MCF 10A (cell line): Measurements from ENCODE around the gene NDUFB11. TPM values are rescaled to one million over a fixed set of nuclear protein-coding genes. Genes with fewer than 3 reads are reported as not detected.

Source experiments
- BruUV-seq: library from RNA; stranded (reverse); fragments of 400-500 nt; replicated peaks from 2 replicates; lab custom pipeline; 2021; lab: Mats Ljungman, UMichigan
- CTCF ChIA-PET: fragments of 300-600 bp; sonication (Branson Sonifier 250); formaldehyde crosslinking; extraction: SDS; loops from one replicate; lab custom pipeline; 2021; ENCODE audit warnings: antibody characterized with exemption, inconsistent platforms; lab: Yijun Ruan, JAX
- POLR2A ChIA-PET: fragments of 300-600, 350-650 bp; sonication (Branson Sonifier 250); formaldehyde crosslinking; extraction: SDS; loops from one replicate; lab custom pipeline; 2020; ENCODE audit warnings: antibody characterized with exemption, inconsistent platforms; lab: Yijun Ruan, JAX
- DNase-seq: peaks from one replicate; pipeline ENCODE4 v3.0.0-alpha.2; 2018; ENCODE audit not compliant: unreplicated experiment
- H3K27ac Mint-ChIP-seq: one replicate; pipeline ENCODE4 v1.8.0; 2022; ENCODE audit warnings: mild to moderate bottlenecking, low read depth, mixed read lengths; ENCODE audit not compliant: unreplicated experiment
- H3K27me3 Mint-ChIP-seq: one replicate; pipeline ENCODE4 v1.8.0; 2022; ENCODE audit warnings: mixed read lengths; ENCODE audit not compliant: insufficient read depth, unreplicated experiment
- H3K36me3 Mint-ChIP-seq: one replicate; pipeline ENCODE4 v1.8.0; 2022; ENCODE audit warnings: mild to moderate bottlenecking, moderate library complexity, mixed read lengths; ENCODE audit not compliant: insufficient read depth, unreplicated experiment
- H3K4me1 Mint-ChIP-seq: one replicate; pipeline ENCODE4 v1.8.0; 2022; ENCODE audit warnings: mixed read lengths; ENCODE audit not compliant: insufficient read depth, unreplicated experiment
- H3K4me3 Mint-ChIP-seq: one replicate; pipeline ENCODE4 v1.8.0; 2022; ENCODE audit warnings: mild to moderate bottlenecking, moderate library complexity, mixed read lengths; ENCODE audit not compliant: unreplicated experiment
- H3K9me3 Mint-ChIP-seq: one replicate; pipeline ENCODE4 v1.8.0; 2022; ENCODE audit warnings: mixed read lengths; ENCODE audit not compliant: unreplicated experiment
- CTCF ChIP-seq: fragments of 200-600 bp; IDR thresholded peaks from one replicate; pipeline ENCODE4 v1.8.0; 2022; ENCODE audit warnings: antibody characterized with exemption, mild to moderate bottlenecking; ENCODE audit not compliant: unreplicated experiment
- intact Hi-C: fragments of 100-400 bp; cut with micrococcal nuclease; formaldehyde crosslinking; loops from 2 replicates; pipeline ENCODE4 v1.14.1; 2022
- total RNA-seq: library from RNA; stranded (reverse); gene quantifications from 2 replicates; pipeline ENCODE4 v1.2.3, GENCODE V29; 2022

The NDUFB11 gene
- total RNA-seq, 1 experiment from 2014 or later = 91.8 TPM

- peaks cover 37% of the 10 kb centered on the region for H3K36me3 Mint-ChIP-seq
- ChIA-PET CTCF (no interaction called here), POLR2A (no interaction called here)
- no peak for TF ChIP-seq CTCF
- H3K27ac Mint-ChIP-seq = no peak overlapping the region
- no peak overlapping the region for H3K4me3 Mint-ChIP-seq
- H3K4me1 Mint-ChIP-seq = no peaks in the 10 kb centered on the region
- intact Hi-C loops = no loop called here
- no peaks in the 10 kb centered on the region for H3K9me3 Mint-ChIP-seq
- peaks cover 69% of the 10 kb centered on the region for H3K27me3 Mint-ChIP-seq
- BruUV-seq = no TSS peak
- DNase-seq = no peak
Measured at GRCh38 chrX:47169273-47169672, 24.8 kb upstream of the NDUFB11 start.

GRCh38 chrX:47168495-47169073, 24.1 kb upstream of the NDUFB11 start:
- BruUV-seq = no TSS peak

GRCh38 chrX:47166126-47166525, 21.6 kb upstream of the NDUFB11 start:
- TF ChIP-seq CTCF = no peak
- BruUV-seq = no TSS peak
- H3K36me3 Mint-ChIP-seq = peaks cover 34% of the 10 kb centered on the region
- no peaks in the 10 kb centered on the region for H3K9me3 Mint-ChIP-seq
- H3K27me3 Mint-ChIP-seq = peaks cover 38% of the 10 kb centered on the region
- CTCF ChIA-PET = no interaction called here
- H3K4me1 Mint-ChIP-seq = no peaks in the 10 kb centered on the region
- POLR2A ChIA-PET = no interaction called here
- no peak for DNase-seq
- no peak overlapping the region for H3K4me3 Mint-ChIP-seq
- intact Hi-C loops = no loop called here
- H3K27ac Mint-ChIP-seq = no peak overlapping the region

More at GRCh38 chrX:47168495-47169073, 24.1 kb upstream of the NDUFB11 start:
- CTCF ChIA-PET = no interaction called here
- no peak for TF ChIP-seq CTCF
- Mint-ChIP-seq H3K4me1 (no peaks in the 10 kb centered on the region), H3K27me3 (peaks cover 62% of the 10 kb centered on the region), H3K27ac (no peak overlapping the region), H3K36me3 (peaks cover 30% of the 10 kb centered on the region), H3K9me3 (no peaks in the 10 kb centered on the region), H3K4me3 (no peak overlapping the region)
- intact Hi-C loops = no loop called here
- DNase-seq = no peak
- POLR2A ChIA-PET = no interaction called here

- no peak for TF ChIP-seq CTCF
- Mint-ChIP-seq H3K4me3 (no peak overlapping the region), H3K9me3 (no peaks in the 10 kb centered on the region), H3K27me3 (peaks cover 22% of the 10 kb centered on the region), H3K4me1 (no peaks in the 10 kb centered on the region), H3K27ac (no peak overlapping the region), H3K36me3 (peaks cover 36% of the 10 kb centered on the region)
- no TSS peak for BruUV-seq
- intact Hi-C loops = no loop called here
- POLR2A ChIA-PET = interaction anchor here (0.6 kb wide), 1 partner anchor 24 kb away, joined by 4 read pairs; no protein-coding TSS in a partner anchor
- no peak for DNase-seq
- CTCF ChIA-PET = interaction anchor here (0.7 to 1.0 kb wide), 2 partner anchors 10 to 32 kb away, joined by 3 to 4 read pairs; no protein-coding TSS in a partner anchor
Measured at GRCh38 chrX:47164420-47164819, 19.9 kb upstream of the NDUFB11 start.
